Hematopoietic multipotent progenitor cell (in vitro differentiated cells): ENCODE results near the gene RPEL1. TPM values are rescaled to one million over a fixed set of nuclear protein-coding genes. Genes with fewer than 3 reads are reported as not detected.

Experiments
- DNase-seq, 3 donors: peaks; one replicate each; pipeline ENCODE4 v3.0.0-alpha.2; 2011 to 2015; ENCODE audit warnings: low read depth in 2 of 3, low spot score in 2 of 3
- total RNA-seq: library from RNA; depleted of rRNA; stranded (reverse); fragments of >200 nt; gene quantifications from one replicate; pipeline ENCODE4 v1.2.3, GENCODE V29; 2012

Gene RPEL1
- total RNA-seq, 1 donor: 0.27 TPM

- DNase-seq: no peak
These were observed 32.2 kb downstream of the RPEL1 start for GRCh38 chr10:103277713-103278536.

- no peak for DNase-seq
These were observed 32.8 kb downstream of the RPEL1 start for GRCh38 chr10:103278537-103278823.

- DNase-seq: peak in 2 of 3 donors; percentile 52 to 71
These were observed 33.2 kb downstream of the RPEL1 start for GRCh38 chr10:103278862-103279298.

- no peak for DNase-seq
These were observed 34.3 kb downstream of the RPEL1 start for GRCh38 chr10:103280031-103280430.

- DNase-seq: no peak
These were observed 34.8 kb downstream of the RPEL1 start for GRCh38 chr10:103280506-103280905.

- no peak for DNase-seq
These were observed 36.1 kb downstream of the RPEL1 start for GRCh38 chr10:103281753-103282152.

- DNase-seq: no peak
These were observed 37.3 kb downstream of the RPEL1 start for GRCh38 chr10:103282961-103283360.

- no peak for DNase-seq
These were observed 38.5 kb downstream of the RPEL1 start for GRCh38 chr10:103284170-103284569.

GRCh38 chr10:103287992-103288391, 42.3 kb downstream of the RPEL1 start:
- DNase-seq: no peak

- DNase-seq: no peak
These were observed 45.9 kb downstream of the RPEL1 start for GRCh38 chr10:103291588-103291987.

GRCh38 chr10:103295374-103296015, 49.8 kb downstream of the RPEL1 start:
- DNase-seq: no peak

Other genes starting within 250 kb of the RPEL1 start
- 82.9 TPM for gene NT5C2, start 52.6 kb upstream of the RPEL1 start, total RNA-seq
- gene INA, start 31.3 kb downstream of the RPEL1 start, total RNA-seq: not detected
- 4.0 TPM for gene PCGF6, start 105.3 kb downstream of the RPEL1 start, total RNA-seq
- 2.4 TPM for gene TAF5, start 122.1 kb downstream of the RPEL1 start, total RNA-seq
- gene ATP5MK, start 150.6 kb downstream of the RPEL1 start, total RNA-seq: 36.1 TPM
- 35.0 TPM for gene PDCD11, start 150.7 kb downstream of the RPEL1 start, total RNA-seq
- gene CALHM2, start 206.5 kb downstream of the RPEL1 start, total RNA-seq: 25.6 TPM
- not detected for gene CALHM1, start 213.0 kb downstream of the RPEL1 start, total RNA-seq
- gene CALHM3, start 233.4 kb downstream of the RPEL1 start, total RNA-seq: 0.27 TPM
- 6.7 TPM for gene NEURL1, start 247.8 kb downstream of the RPEL1 start, total RNA-seq